SK-N-SH (cell line): Measurements from ENCODE around the gene NELFB. TPM values are rescaled to one million over a fixed set of nuclear protein-coding genes. Genes with fewer than 3 reads are reported as not detected.

Experiments
- CTCF ChIA-PET: fragments of 300-600, 350-600 bp; formaldehyde crosslinking; extraction: SDS; loops from one replicate; lab custom pipeline; 2021; lab: Yijun Ruan, JAX
- POLR2A ChIA-PET: fragments of 350-600 bp; sonication (Branson Sonifier 250); formaldehyde crosslinking; extraction: SDS; loops from one replicate; lab custom pipeline; 2020; ENCODE audit warnings: antibody characterized with exemption, inconsistent platforms; lab: Yijun Ruan, JAX
- DNase-seq: peaks from one replicate; pipeline ENCODE4 v3.0.0; 2012
- H2AFZ ChIP-seq: fragments of 200-600 bp; sonication (generic); 2 replicates; pipeline ENCODE4 v1.8.1; 2016; ENCODE audit warnings: antibody characterized with exemption, mild to moderate bottlenecking, low read depth
- H3F3A ChIP-seq: fragments of 200-600 bp; sonication (generic); replicated peaks from 2 replicates; pipeline ENCODE3; 2016; ENCODE audit warnings: antibody characterized with exemption, mild to moderate bottlenecking; ENCODE audit not compliant: insufficient read depth
- H3K27ac ChIP-seq, 2 experiments: fragments of 200-500 bp in 1 of 2; fragments of 200-600 bp in 1 of 2; sonication (Bioruptor generic) in 1 of 2; sonication (generic), shearing (Covaris generic) in 1 of 2; 2 replicates each; pipeline versions ENCODE4 v1.5.1 to v1.6.1; 2014 to 2016; ENCODE audit warnings: low read depth in 2 of 2, inconsistent platforms in 1 of 2, low read length in 1 of 2, mild to moderate bottlenecking in 1 of 2, mixed read lengths in 1 of 2
- H3K27me3 ChIP-seq: fragments of 200-600 bp; sonication (generic), shearing (Covaris generic); 2 replicates; pipeline ENCODE4 v1.6.1; 2016; ENCODE audit warnings: mixed run types; ENCODE audit not compliant: insufficient read depth
- H3K36me3 ChIP-seq, 2 experiments: fragments of 200-500 bp in 1 of 2; fragments of 200-600 bp in 1 of 2; sonication (Bioruptor generic) in 1 of 2; sonication (generic) in 1 of 2; replicated peaks in 1 of 2; 2 replicates each; pipeline versions ENCODE3 to v1.5.1; 2014 to 2016; ENCODE audit warnings: low read length in 1 of 2, mild to moderate bottlenecking in 1 of 2; ENCODE audit not compliant: insufficient read depth in 2 of 2, control insufficient read depth in 1 of 2
- H3K4me1 ChIP-seq, 2 experiments: fragments of 200-500 bp in 1 of 2; fragments of 200-600 bp in 1 of 2; sonication (Bioruptor generic) in 1 of 2; sonication (generic), shearing (Covaris generic) in 1 of 2; 2 replicates each; pipeline versions ENCODE4 v1.5.1 to v1.6.1; 2014 to 2016; ENCODE audit warnings: low read depth in 1 of 2, low read length in 1 of 2, mixed run types in 1 of 2; ENCODE audit not compliant: insufficient read depth in 2 of 2, control insufficient read depth in 1 of 2
- H3K4me2 ChIP-seq: fragments of 200-600 bp; sonication (generic), shearing (Covaris generic); 2 replicates; pipeline ENCODE4 v1.6.1; 2017; ENCODE audit warnings: mixed run types
- H3K4me3 ChIP-seq, 2 experiments: fragments of 200-500 bp in 1 of 2; fragments of 200-600 bp in 1 of 2; sonication (Bioruptor generic) in 1 of 2; sonication (generic), shearing (Covaris generic) in 1 of 2; 2 replicates each; pipeline versions ENCODE4 v1.5.1 to v1.8.1; 2014 to 2016; ENCODE audit warnings: low read depth in 2 of 2, inconsistent platforms in 1 of 2, low read length in 1 of 2, mild to moderate bottlenecking in 1 of 2, mixed read lengths in 1 of 2, moderate library complexity in 1 of 2
- H3K79me2 ChIP-seq: fragments of 200-600 bp; sonication (generic); 2 replicates; pipeline ENCODE4 v1.8.1; 2017; ENCODE audit warnings: mild to moderate bottlenecking; ENCODE audit not compliant: insufficient read depth
- H3K9ac ChIP-seq: fragments of 200-600 bp; sonication (generic); 2 replicates; pipeline ENCODE4 v1.6.1; 2017; ENCODE audit warnings: mixed run types
- H3K9me2 ChIP-seq: fragments of 200-600 bp; sonication (generic); 2 replicates; pipeline ENCODE4 v1.6.1; 2017; ENCODE audit warnings: mixed run types
- H3K9me3 ChIP-seq: fragments of 200-600 bp; sonication (generic); 2 replicates; pipeline ENCODE4 v1.6.1; 2017; ENCODE audit warnings: mixed run types, mild to moderate bottlenecking, moderate library complexity
- H4K20me1 ChIP-seq: fragments of 200-600 bp; sonication (generic); 2 replicates; pipeline ENCODE4 v1.6.1; 2017; ENCODE audit warnings: mild to moderate bottlenecking, mixed run types; ENCODE audit not compliant: insufficient read depth
- CHD2 ChIP-seq: fragments of 150-350 bp; IDR thresholded peaks from 2 replicates; pipeline ENCODE4 v1.6.1; 2018; ENCODE audit warnings: low read length; ENCODE audit not compliant: partially characterized antibody
- ELF1 ChIP-seq: IDR thresholded peaks from 2 replicates; pipeline ENCODE4 v1.4.0; 2012
- FOXJ3 ChIP-seq: sonication (generic); formaldehyde crosslinking; IDR thresholded peaks from 2 replicates; pipeline ENCODE4 v1.5.1; 2020; ENCODE audit warnings: mild to moderate bottlenecking, missing genetic modification reagents
- FOXM1 ChIP-seq: IDR thresholded peaks from 2 replicates; pipeline ENCODE4 v1.4.0; 2012; ENCODE audit warnings: low read depth, mild to moderate bottlenecking
- GABPA ChIP-seq: IDR thresholded peaks from 2 replicates; pipeline ENCODE4 v1.4.0; 2012; ENCODE audit warnings: low read depth, mild to moderate bottlenecking
- MEF2A ChIP-seq: IDR thresholded peaks from 2 replicates; pipeline ENCODE4 v1.4.0; 2012; ENCODE audit warnings: low read depth, borderline replicate concordance
- NFIC ChIP-seq: IDR thresholded peaks from 2 replicates; pipeline ENCODE4 v1.4.0; 2012; ENCODE audit warnings: borderline replicate concordance
- NRF1 ChIP-seq: IDR thresholded peaks from 2 replicates; pipeline ENCODE4 v1.6.1; 2012; ENCODE audit warnings: low read depth, mild to moderate bottlenecking, low read length
- POLR2AphosphoS5 ChIP-seq: IDR thresholded peaks from 2 replicates; pipeline ENCODE4 v1.6.1; 2012; ENCODE audit warnings: low read depth, low read length
- RAD21 ChIP-seq: IDR thresholded peaks from 2 replicates; pipeline ENCODE4 v1.6.1; 2012; ENCODE audit warnings: mild to moderate bottlenecking, low read length
- REST ChIP-seq: IDR thresholded peaks from 2 replicates; pipeline ENCODE4 v1.6.1; 2012; ENCODE audit warnings: mild to moderate bottlenecking, low read depth, low read length, moderate library complexity
- SMC3 ChIP-seq: IDR thresholded peaks from 2 replicates; pipeline ENCODE4 v1.6.1; 2012; ENCODE audit warnings: low read depth, low read length, improper control_type of control experiment
- TAF1 ChIP-seq: IDR thresholded peaks from 2 replicates; pipeline ENCODE4 v1.6.1; 2012; ENCODE audit warnings: low read depth, mild to moderate bottlenecking, low read length, moderate library complexity, borderline replicate concordance
- TCF12 ChIP-seq: IDR thresholded peaks from 2 replicates; pipeline ENCODE4 v1.4.0; 2012
- TEAD4 ChIP-seq: IDR thresholded peaks from 2 replicates; pipeline ENCODE4 v1.4.0; 2012; ENCODE audit warnings: mild to moderate bottlenecking, borderline replicate concordance; ENCODE audit not compliant: insufficient read depth
- USF1 ChIP-seq: IDR thresholded peaks from 2 replicates; pipeline ENCODE4 v1.4.0; 2012; ENCODE audit warnings: low read depth, borderline replicate concordance
- USF2 ChIP-seq: fragments of 150-350 bp; IDR thresholded peaks from 2 replicates; pipeline ENCODE4 v1.6.1; 2017; ENCODE audit warnings: antibody characterized with exemption, low read length, low read depth, borderline replicate concordance
- YY1 ChIP-seq: IDR thresholded peaks from 2 replicates; pipeline ENCODE4 v1.4.0; 2012; ENCODE audit warnings: low read depth, mild to moderate bottlenecking
- WGBS: methylation state at CpG from one replicate; pipeline ENCODE4 v1.1.6; 2017; ENCODE audit warnings: low lambda C conversion rate; 5-methylcytosine and 5-hydroxymethylcytosine counted together
- polyA plus RNA-seq, 3 experiments: library from polyadenylated mRNA; depleted of rRNA; stranded (reverse); fragments of >200 nt; gene quantifications; 2 replicates each; pipeline ENCODE4 v1.2.3, GENCODE V29; 2012

The NELFB gene
- polyA plus RNA-seq, 1 of the 3 experiments (the other 2 are of a cell fraction), result 62.7 TPM

GRCh38 chr9:137310189-137311052, 55.3 kb downstream of the NELFB start:
- no peak overlapping the region for H3K9ac ChIP-seq
- no peaks in the 10 kb centered on the region for H3K27me3 ChIP-seq
- 88% methylated on average over 11 of the region's 20 CpGs for WGBS
- no peaks in the 10 kb centered on the region for H3K9me2 ChIP-seq
- H3K79me2 ChIP-seq, result no peaks in the 10 kb centered on the region
- H3K4me2 ChIP-seq, result no peak overlapping the region
- H3K36me3 ChIP-seq, result no peaks in the 10 kb centered on the region
- no peaks in the 10 kb centered on the region for H3F3A ChIP-seq
- H3K27ac ChIP-seq, result no peak overlapping the region
- POLR2A ChIA-PET, result interaction anchor here (1.2 kb wide), 1 partner anchor 77 kb away, joined by 3 read pairs; no protein-coding TSS in a partner anchor
- H2AFZ ChIP-seq, result no peak overlapping the region
- no peaks in the 10 kb centered on the region for H4K20me1 ChIP-seq
- no peak for TF ChIP-seq TCF12
- no peak for TF ChIP-seq USF2
- no peak for TF ChIP-seq FOXJ3
- TF ChIP-seq NFIC, result no peak
- TF ChIP-seq TAF1, result no peak
- TF ChIP-seq USF1, result no peak
- no peak for TF ChIP-seq YY1
- no peak for TF ChIP-seq MEF2A
- no peak for TF ChIP-seq CHD2
- TF ChIP-seq POLR2AphosphoS5, result no peak
- no peak for TF ChIP-seq ELF1
- no peak for TF ChIP-seq SMC3
- TF ChIP-seq, all 33 proteins: peak for 0
- peaks cover 0 to 4% of the 10 kb centered on the region in 2 experiments; a peak in 1 of 4 replicates for H3K4me1 ChIP-seq
- H3K9me3 ChIP-seq, result no peaks in the 10 kb centered on the region
- CTCF ChIA-PET, result interaction anchor here (1.1 to 1.4 kb wide), 2 partner anchors 9 to 112 kb away, joined by 3 to 4 read pairs; partner anchors contain the start of genes EXD3 and NRARP
- H3K4me3 ChIP-seq, result no peak overlapping the region
- peak; percentile 36 for DNase-seq

- Histone ChIP-seq H3K4me3 (no peak overlapping the region), H4K20me1 (no peaks in the 10 kb centered on the region), H3K4me2 (no peak overlapping the region), H3K9ac (no peak overlapping the region), H3K79me2 (no peaks in the 10 kb centered on the region), H3K4me1 (peaks cover 0 to 3% of the 10 kb centered on the region in 2 experiments; a peak in 1 of 4 replicates), H3K9me2 (no peaks in the 10 kb centered on the region), H2AFZ (no peak overlapping the region), H3F3A (no peaks in the 10 kb centered on the region), H3K27ac (no peak overlapping the region), H3K27me3 (no peaks in the 10 kb centered on the region), H3K9me3 (no peaks in the 10 kb centered on the region), H3K36me3 (no peaks in the 10 kb centered on the region)
- WGBS, result 80% methylated on average over 22 of the region's 27 CpGs
- ChIA-PET POLR2A (no interaction called here), CTCF (interaction anchor here (1.1 to 2.2 kb wide), 3 partner anchors 9 to 111 kb away, joined by 3 to 9 read pairs (median 4); partner anchors contain the start of genes EXD3 and NRARP)
- peak; percentile 41 for DNase-seq
- TF ChIP-seq FOXM1 (no peak), USF2 (no peak), TAF1 (no peak), NRF1 (no peak), TEAD4 (no peak), GABPA (no peak), REST (no peak), NFIC (no peak), RAD21 (no peak)
Measured at GRCh38 chr9:137311171-137311985, 56.3 kb downstream of the NELFB start.
